Ureter (tissue), 1 donor: ENCODE results near the gene SACM1L. TPM values are rescaled to one million over a fixed set of nuclear protein-coding genes. Genes with fewer than 3 reads are reported as not detected.
"Not testable (repeated sequence)": the region's sequence is repeated elsewhere in the genome, so short reads cannot be mapped to it uniquely, and the experiment has no call there.

ENCODE experiments used
- DNase-seq: peaks from one replicate; pipeline ENCODE4 v3.0.0-alpha.2; 2020; ENCODE audit warnings: low spot score
- total RNA-seq: library from RNA; stranded (reverse); gene quantifications from one replicate; pipeline ENCODE4 v1.2.4, GENCODE V29; 2023
- donor health status: DM: yes; HTN: yes; CAD: no.

Gene SACM1L
- total RNA-seq, 1 donor from 2014 or later: 62.5 TPM

GRCh38 chr3:45693941-45694521 lies 4.8 kb downstream of the SACM1L start:
- DNase-seq: no peak

GRCh38 chr3:45695166-45695565 lies 6.0 kb downstream of the SACM1L start:
- DNase-seq: not testable (repeated sequence)

- DNase-seq: no peak
Measured at GRCh38 chr3:45700570-45701073, 11.4 kb downstream of the SACM1L start.

GRCh38 chr3:45701172-45701867 lies 12.1 kb downstream of the SACM1L start:
- no peak for DNase-seq

GRCh38 chr3:45704301-45704943 lies 15.2 kb downstream of the SACM1L start:
- no peak for DNase-seq

- DNase-seq: no peak
Measured at GRCh38 chr3:45705839-45706808, 16.9 kb downstream of the SACM1L start.

GRCh38 chr3:45711931-45712330 lies 22.7 kb downstream of the SACM1L start:
- no peak for DNase-seq

GRCh38 chr3:45712434-45713110 lies 23.4 kb downstream of the SACM1L start:
- no peak for DNase-seq

- DNase-seq: no peak
Measured at GRCh38 chr3:45715945-45716344, 26.7 kb downstream of the SACM1L start.

- DNase-seq: no peak
Measured at GRCh38 chr3:45716790-45717336, 27.7 kb downstream of the SACM1L start.

- no peak for DNase-seq
Measured at GRCh38 chr3:45719655-45720487, 30.7 kb downstream of the SACM1L start.

- DNase-seq: no peak
Measured at GRCh38 chr3:45724911-45725310, 35.7 kb downstream of the SACM1L start.

GRCh38 chr3:45729614-45730013 lies 40.4 kb downstream of the SACM1L start:
- no peak for DNase-seq

- no peak for DNase-seq
Measured at GRCh38 chr3:45730409-45731154, 41.4 kb downstream of the SACM1L start.

GRCh38 chr3:45736707-45737106 lies 47.5 kb downstream of the SACM1L start:
- DNase-seq: no peak

GRCh38 chr3:45737234-45737633 lies 48.0 kb downstream of the SACM1L start:
- DNase-seq: no peak

GRCh38 chr3:45739991-45740390 lies 50.8 kb downstream of the SACM1L start:
- DNase-seq: no peak

GRCh38 chr3:45741247-45741646 lies 52.1 kb downstream of the SACM1L start:
- no peak for DNase-seq
